Psoas muscle (tissue), 8 donors: Measurements from ENCODE around the gene TMEM132A. TPM values are rescaled to one million over a fixed set of nuclear protein-coding genes. Genes with fewer than 3 reads are reported as not detected.
"Not testable (repeated sequence)": the region's sequence is repeated elsewhere in the genome, so short reads cannot be mapped to it uniquely, and the experiment has no call there.

Experiments
- ATAC-seq, 4 donors: fragments of 200-7000 bp; cut with Tn5 transposase; one replicate each; pipeline ENCODE4 v1.9.1; 2020; ENCODE audit warnings: moderate library complexity in 3 of 4, mild to moderate bottlenecking in 2 of 4
- DNase-seq, 2 donors: peaks; one replicate each; pipeline ENCODE4 v3.0.0-alpha.2; 2020
- H3K27ac ChIP-seq: fragments of 200-600 bp; one replicate; pipeline ENCODE4 v1.8.0; 2022
- H3K27me3 ChIP-seq, 3 donors: fragments of 200-600 bp in 1 of 3; one replicate each; pipeline versions ENCODE4 v1.6.1 to v1.8.0; 2013 to 2022; ENCODE audit warnings: low read length in 2 of 3, mild to moderate bottlenecking in 2 of 3, moderate library complexity in 1 of 3; ENCODE audit not compliant: insufficient read depth in 3 of 3
- H3K36me3 ChIP-seq, 2 donors: fragments of 200-600 bp in 1 of 2; one replicate each; pipeline versions ENCODE4 v1.6.1 to v1.8.0; 2013 to 2022; ENCODE audit warnings: low read depth in 1 of 2, mild to moderate bottlenecking in 1 of 2, moderate library complexity in 1 of 2; ENCODE audit not compliant: insufficient read depth in 1 of 2
- H3K4me1 ChIP-seq: fragments of 200-600 bp; one replicate; pipeline ENCODE4 v1.8.0; 2022
- H3K4me3 ChIP-seq: fragments of 200-600 bp; one replicate; pipeline ENCODE4 v1.8.0; 2022; ENCODE audit warnings: mild to moderate bottlenecking
- H3K9me3 ChIP-seq: fragments of 200-600 bp; one replicate; pipeline ENCODE4 v1.8.0; 2022
- CTCF ChIP-seq: fragments of 200-600 bp; IDR thresholded peaks from one replicate; pipeline ENCODE4 v1.8.0; 2022; ENCODE audit warnings: antibody characterized with exemption
- WGBS, 3 donors: extraction: QIAGEN DNeasy Blood & Tissue Kit; methylation state at CpG; one replicate each; pipeline versions ENCODE4 v1.1.6 to v1.1.7; 2013; 5-methylcytosine and 5-hydroxymethylcytosine counted together
- intact Hi-C, 2 donors: fragments of 100-400 bp; cut with DNase I; formaldehyde crosslinking; loops; one replicate each; pipeline versions ENCODE4 v1.11.0 to v1.14.2; 2022
- polyA plus RNA-seq, 3 donors: library from polyadenylated mRNA; stranded (reverse); fragments of 200-250 nt; gene quantifications; one replicate each; pipeline ENCODE4 v1.2.3, GENCODE V29; 2013
- total RNA-seq, 4 donors: library from RNA; stranded (reverse); fragmentation: NEBNext Ultra II Directional in 2 of 4; extraction: Animal tissue kit (Norgen Biotek cat#: 25700) in 2 of 4; gene quantifications; one replicate each; pipeline versions ENCODE4 v1.2.1 to v1.2.4, GENCODE V29; 2021 to 2023
- donor health status: healthy with polysubstance abuse.
- donor health status: DM: no; HTN: no; CAD: no; lungs with moderate emphysema.
- donor health status: Bipolar disorder and iron deficiency.
- donor health status: healthy.
- donor health status: DM: yes; HTN: yes; CAD: no.
- donor health status: DM: no; HTN: no; CAD: no.
- donor health status: DM: no; HTN: no; CAD: no.
- donor health status: DM: yes; HTN: yes; CAD: no.

The TMEM132A gene
- total and polyA plus RNA-seq, 7 donors, result 2.0 to 7.7 (median 3.7) TPM

- Histone ChIP-seq H3K36me3 (peaks cover 7 to 32% of the 10 kb centered on the region in 2 donors), H3K9me3 (no peaks in the 10 kb centered on the region), H3K27ac (peak within 1 kb of the TSS; percentile 93), H3K27me3 (no peaks in the 10 kb centered on the region), H3K4me1 (peaks cover 16% of the 10 kb centered on the region), H3K4me3 (peak within 1 kb of the TSS; percentile 99)
- no peak for TF ChIP-seq CTCF
- ATAC-seq (peak; percentile 96 to 98 (median 98)), DNase-seq (peak; percentile 97 to 99)
- intact Hi-C loops, result no loop called here
- 0 to 1% (median 0%) methylated on average over 68 to 75 of the region's 75 CpGs for WGBS, 3 donors
Measured at GRCh38 chr11:60906132-60906972, 17.9 kb upstream of the TMEM132A start, which contains the start of gene PRPF19. PRPF19 (minus strand) TSS chr11:60906585; CDS start chr11:60906382, 203 bp downstream.

- intact Hi-C loops, result no loop called here
- ATAC-seq (no peak), DNase-seq (no peak)
- H3K36me3 ChIP-seq, result peaks cover 0 to 10% of the 10 kb centered on the region in 2 donors
- H3K27ac ChIP-seq, result no peak overlapping the region
- peaks cover 32% of the 10 kb centered on the region for H3K4me1 ChIP-seq
- H3K27me3 ChIP-seq, result no peaks in the 10 kb centered on the region
- TF ChIP-seq CTCF, result no peak
- H3K4me3 ChIP-seq, result no peak overlapping the region
- 29 to 60% (median 35%) methylated on average over 1 of the region's 1 CpG for WGBS, 3 donors
- no peaks in the 10 kb centered on the region for H3K9me3 ChIP-seq
Measured at GRCh38 chr11:60908803-60909202, 15.5 kb upstream of the TMEM132A start.

DNA sequence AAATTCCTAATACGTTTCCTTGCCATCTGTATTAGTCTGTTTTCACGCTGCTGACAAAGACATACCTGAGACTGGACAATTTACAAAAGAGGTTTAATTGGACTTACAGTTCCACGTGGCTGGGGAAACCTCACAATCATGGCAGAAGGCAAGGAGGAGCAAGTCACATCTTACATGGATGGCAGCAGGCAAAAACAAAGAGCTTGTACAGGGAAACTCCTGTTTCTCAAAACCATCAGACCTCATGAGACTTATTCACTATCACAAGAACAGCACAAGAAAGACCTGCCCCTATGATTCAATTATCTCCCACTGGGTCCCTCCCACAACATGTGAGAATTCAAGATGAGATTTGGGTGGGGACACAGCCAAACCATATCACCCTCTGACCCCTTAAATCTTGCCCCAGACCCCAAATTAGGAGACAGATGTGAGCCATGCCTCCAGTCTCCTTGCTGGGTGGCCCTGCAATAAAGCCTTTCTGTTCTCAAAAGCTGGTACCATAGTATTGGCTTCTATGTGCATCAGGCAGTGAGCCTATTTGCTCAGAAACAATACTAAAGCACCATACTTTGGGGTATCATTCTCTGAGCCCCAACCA is 14.5 kb upstream of the TMEM132A start:
- ATAC-seq, H3K27ac ChIP-seq, intact Hi-C loops, H3K9me3 ChIP-seq, H3K4me3 ChIP-seq, DNase-seq, H3K36me3 ChIP-seq, H3K27me3 ChIP-seq: not testable (repeated sequence)
- H3K4me1 ChIP-seq, result peaks cover 24% of the 10 kb centered on the region
- WGBS, 3 donors, result 57 to 62% (median 61%) methylated on average over 3 of the region's 3 CpGs

DNA sequence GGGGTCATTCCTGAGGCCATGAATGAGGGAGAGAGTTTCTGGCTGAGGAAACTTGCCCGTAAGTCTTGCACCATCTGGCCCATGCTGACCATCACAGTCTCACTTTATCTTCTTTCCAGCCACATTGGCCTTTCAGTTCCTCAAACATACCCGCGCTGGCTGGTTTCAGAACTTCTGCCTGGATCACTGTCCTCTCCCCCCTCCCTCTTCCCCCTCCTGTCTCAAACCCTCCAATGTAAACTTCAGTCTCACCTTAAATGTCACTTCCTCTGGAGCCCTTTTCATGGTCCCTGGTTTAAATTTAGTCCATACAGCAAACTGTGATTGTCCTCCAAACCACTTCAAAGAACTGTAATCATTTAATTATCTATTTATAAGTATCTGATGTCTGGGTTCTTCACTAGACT is 14.0 kb upstream of the TMEM132A start:
- Histone ChIP-seq H3K27ac (no peak overlapping the region), H3K9me3 (no peaks in the 10 kb centered on the region), H3K4me1 (peaks cover 21% of the 10 kb centered on the region), H3K4me3 (no peak overlapping the region), H3K36me3 (no peaks in the 10 kb centered on the region), H3K27me3 (no peaks in the 10 kb centered on the region)
- WGBS, 3 donors, result 69 to 87% (median 77%) methylated on average over 3 of the region's 3 CpGs
- TF ChIP-seq CTCF, result no peak
- intact Hi-C loops, result no loop called here
- DNase-seq (no peak), ATAC-seq (no peak)

- H3K4me3 ChIP-seq, result no peak overlapping the region
- intact Hi-C loops, result no loop called here
- H3K9me3 ChIP-seq, result no peaks in the 10 kb centered on the region
- H3K4me1 ChIP-seq, result peaks cover 23% of the 10 kb centered on the region
- DNase-seq (no peak), ATAC-seq (no peak)
- H3K27me3 ChIP-seq, result no peaks in the 10 kb centered on the region
- 64 to 71% (median 66%) methylated on average over 5 of the region's 5 CpGs for WGBS, 3 donors
- H3K27ac ChIP-seq, result no peak overlapping the region
- H3K36me3 ChIP-seq, result no peaks in the 10 kb centered on the region
- TF ChIP-seq CTCF, result no peak
Measured at GRCh38 chr11:60910711-60911380, 13.4 kb upstream of the TMEM132A start.
